HG03460 (cell line): ENCODE measurements around the gene C12orf57.
"Not testable (repeated sequence)": the region's sequence is repeated elsewhere in the genome, so short reads cannot be mapped to it uniquely, and the experiment has no call there.

Source experiments
- ATAC-seq: cut with Tn5 transposase; IDR thresholded peaks from one replicate; pipeline ENCODE4 v1.9.1; 2021; ENCODE audit not compliant: unreplicated experiment

C12orf57 gene

GRCh38 chr12:6943722-6944380 lies at the start of gene C12orf57, which contains the start of gene RNU7-1:
Gene C12orf57, plus strand, starts transcription at chr12:6944022. Its CDS starts 100 bp downstream, at chr12:6944122.
Gene RNU7-1, plus strand, starts transcription at chr12:6943816.
- peak; percentile 30 for ATAC-seq

- ATAC-seq, result no peak
These were observed 49.5 kb upstream of the C12orf57 start for GRCh38 chr12:6894321-6894720.

GRCh38 chr12:6896846-6897435 lies 46.9 kb upstream of the C12orf57 start:
- no peak for ATAC-seq

GRCh38 chr12:6899427-6899826 lies 44.4 kb upstream of the C12orf57 start:
- ATAC-seq, result no peak

- ATAC-seq, result no peak
These were observed 43.8 kb upstream of the C12orf57 start for GRCh38 chr12:6899837-6900519.

GRCh38 chr12:6902448-6902847 lies 41.4 kb upstream of the C12orf57 start:
- ATAC-seq, result no peak

GRCh38 chr12:6903722-6904121 lies 40.1 kb upstream of the C12orf57 start:
- ATAC-seq, result no peak

GRCh38 chr12:6904280-6905276 lies 39.2 kb upstream of the C12orf57 start, which contains the start of gene LRRC23:
Gene LRRC23, plus strand, starts transcription at chr12:6904822. Its CDS starts 812 bp downstream, at chr12:6905634.
- peak; percentile 93 for ATAC-seq

- no peak for ATAC-seq
These were observed 38.3 kb upstream of the C12orf57 start for GRCh38 chr12:6905414-6906040.

GRCh38 chr12:6908141-6908540 lies 35.7 kb upstream of the C12orf57 start:
- ATAC-seq, result not testable (repeated sequence)

GRCh38 chr12:6909421-6910145 lies 34.2 kb upstream of the C12orf57 start:
- ATAC-seq, result no peak

GRCh38 chr12:6912164-6912935 lies 31.5 kb upstream of the C12orf57 start:
- ATAC-seq, result no peak

- ATAC-seq, result peak; percentile 80
These were observed 29.4 kb upstream of the C12orf57 start, which contains the start of gene ENO2 for GRCh38 chr12:6914246-6914946. Gene ENO2, plus strand, starts transcription at chr12:6914580. Its CDS starts 1,253 bp downstream, at chr12:6915833.

GRCh38 chr12:6914947-6915788 lies 28.7 kb upstream of the C12orf57 start:
- ATAC-seq, result peak; percentile 17

- ATAC-seq, result no peak
These were observed 28.0 kb upstream of the C12orf57 start for GRCh38 chr12:6915789-6916285.

GRCh38 chr12:6916426-6917200 lies 27.2 kb upstream of the C12orf57 start:
- ATAC-seq, result no peak
